Hindlimb muscle (tissue), 1 donor: ENCODE measurements around the gene ATG10. TPM values are rescaled to one million over a fixed set of nuclear protein-coding genes. Genes with fewer than 3 reads are reported as not detected.

Experiments used
- DNase-seq: peaks from one replicate; pipeline ENCODE4 v3.0.0-alpha.2; 2013
- polyA plus RNA-seq: library from polyadenylated mRNA; unstranded; fragments of 120-200 nt; gene quantifications from one replicate; pipeline ENCODE4 v1.2.1, GENCODE V29; 2013; ENCODE audit not compliant: insufficient read length

The ATG10 gene
- polyA plus RNA-seq, 1 donor = 5.9 TPM

DNA sequence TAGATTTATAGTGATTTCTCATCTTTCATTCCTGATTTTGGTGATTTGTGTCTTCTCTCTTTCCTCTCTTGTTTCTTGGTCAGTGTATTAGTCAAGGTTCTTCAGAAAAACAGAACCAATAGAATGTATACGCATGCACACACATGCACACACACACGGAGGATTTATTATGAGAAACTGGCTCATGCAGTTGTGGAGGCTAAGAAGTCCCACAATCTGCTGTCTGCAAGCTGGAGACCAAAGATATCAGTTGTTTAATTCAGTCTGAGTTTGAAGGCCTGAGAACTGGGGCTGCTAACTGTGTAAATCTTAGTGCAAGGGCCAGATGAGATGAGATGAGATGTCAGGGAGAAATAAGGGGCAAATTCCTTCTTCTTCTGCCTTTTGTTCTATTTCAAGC is 312.1 kb downstream of the ATG10 start:
- DNase-seq = no peak

GRCh38 chr5:82285206-82285605 is 313.4 kb downstream of the ATG10 start:
- no peak for DNase-seq

- DNase-seq = no peak
Observed at GRCh38 chr5:82287625-82288024, 315.8 kb downstream of the ATG10 start.

DNA sequence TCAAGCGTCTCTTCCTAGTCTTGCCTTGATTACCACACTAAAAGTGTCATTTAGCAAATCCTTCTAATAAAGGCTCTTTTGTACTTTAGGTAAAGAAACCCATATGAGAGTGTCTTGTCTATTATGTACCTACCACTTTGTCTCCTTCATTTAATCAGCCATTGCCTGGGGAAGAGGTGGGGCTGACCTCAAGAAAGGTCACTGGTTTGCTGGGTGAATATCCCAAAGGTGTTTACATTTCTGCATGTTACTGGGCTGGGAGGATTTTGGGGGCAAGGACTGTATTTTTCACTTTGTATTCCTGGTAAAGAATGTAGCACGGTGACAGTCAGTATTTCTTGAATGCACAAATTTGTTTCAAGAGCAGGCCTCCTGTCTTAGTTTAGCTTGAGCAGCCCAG is 318.2 kb downstream of the ATG10 start:
- DNase-seq = no peak

- no peak for DNase-seq
Observed at GRCh38 chr5:82290908-82291307, 319.1 kb downstream of the ATG10 start.

- no peak for DNase-seq
Observed at GRCh38 chr5:82291420-82291819, 319.6 kb downstream of the ATG10 start.

DNA sequence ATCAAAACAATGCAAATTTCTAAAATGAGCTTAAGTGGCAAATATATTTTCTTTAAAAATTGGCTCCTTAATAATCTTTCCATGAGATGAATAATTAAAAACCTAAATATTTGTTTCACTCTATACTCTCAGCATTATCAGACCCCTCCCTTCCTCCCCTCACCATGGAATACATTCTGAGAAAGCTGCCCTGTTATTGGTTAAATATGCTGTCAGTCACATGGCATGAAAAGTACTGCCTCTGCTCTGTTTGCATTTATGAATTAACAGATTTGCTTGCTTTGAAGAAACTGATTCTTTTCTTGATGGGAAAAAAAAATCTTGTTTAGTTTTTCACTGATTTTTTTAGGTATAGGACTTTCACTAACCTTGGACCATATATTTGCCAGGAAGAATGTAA is 323.3 kb downstream of the ATG10 start:
- no peak for DNase-seq

DNA sequence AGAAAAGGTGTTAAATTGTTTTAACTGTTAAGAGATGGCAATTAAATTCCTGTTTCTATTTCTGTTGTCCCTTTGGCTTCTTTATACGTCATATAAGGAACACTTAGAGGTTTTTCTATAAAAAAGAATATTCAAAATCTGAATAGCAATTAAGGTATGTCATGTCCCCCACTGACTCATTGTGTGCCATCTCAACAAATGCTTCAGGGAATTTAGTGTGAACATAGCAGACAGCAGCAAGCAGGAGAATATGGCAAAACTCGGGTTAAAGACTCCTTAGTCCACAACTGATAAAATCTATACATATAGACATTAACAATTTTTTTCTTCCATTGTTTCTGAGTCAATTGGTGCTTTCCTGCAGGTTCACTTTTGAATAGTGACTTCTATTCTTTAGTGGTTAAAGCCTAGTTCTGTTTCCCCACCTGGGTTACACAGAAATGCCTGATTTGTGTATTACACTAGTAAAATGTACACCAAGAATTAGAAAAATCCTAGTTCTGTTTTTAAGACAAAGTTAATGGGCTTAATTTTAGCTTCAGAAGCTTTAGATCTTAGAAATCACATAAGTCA is 324.2 kb downstream of the ATG10 start:
- no peak for DNase-seq

GRCh38 chr5:82296929-82297328 is 325.1 kb downstream of the ATG10 start:
- no peak for DNase-seq

DNA sequence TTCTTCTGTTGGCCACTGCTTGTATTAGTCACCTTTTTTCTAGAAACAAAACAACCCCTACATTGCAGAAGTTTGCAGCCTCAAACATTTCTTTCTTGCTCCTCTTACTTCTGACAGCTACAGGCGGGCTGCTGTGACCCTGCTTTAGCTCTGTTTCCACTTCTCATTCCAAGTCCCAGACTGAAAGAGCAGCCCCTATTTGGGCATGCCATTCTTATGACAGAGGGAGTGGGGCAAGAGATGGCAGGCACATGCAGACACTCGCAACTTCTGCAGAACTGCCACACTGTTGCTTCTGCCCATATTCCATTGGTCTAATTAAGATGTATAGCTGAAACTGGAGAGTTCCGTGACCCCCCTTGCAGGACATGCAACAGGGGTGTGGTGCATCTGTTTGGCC is 325.9 kb downstream of the ATG10 start:
- no peak for DNase-seq

- DNase-seq = no peak
Observed at GRCh38 chr5:82298668-82299067, 326.8 kb downstream of the ATG10 start.

GRCh38 chr5:82301190-82301589 is 329.4 kb downstream of the ATG10 start:
- DNase-seq = no peak

Other genes with a start within 250 kb of the ATG10 start
- 63.5 TPM for gene SSBP2, start 220.9 kb upstream of the ATG10 start, polyA plus RNA-seq